ENCODE results near the gene FHOD3.

DNA sequence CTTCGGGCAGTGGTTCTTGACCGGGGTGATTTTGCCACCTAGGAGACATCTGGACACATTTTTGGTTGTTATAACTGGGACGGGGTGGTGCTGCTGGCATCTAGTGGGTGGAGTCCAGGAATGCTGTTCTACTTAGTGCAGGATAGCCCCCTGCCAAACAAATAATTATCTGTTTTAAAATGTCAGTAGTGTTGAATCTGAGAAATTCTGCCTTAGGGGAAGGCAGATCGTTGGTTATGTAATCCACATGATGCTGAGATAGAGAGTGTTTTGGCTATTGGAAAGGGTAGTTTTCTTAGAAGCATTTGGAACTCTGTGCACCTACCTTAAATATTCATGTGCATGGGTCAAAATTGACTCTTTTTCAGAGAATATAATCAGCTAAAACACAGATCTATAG, 332.3 kb downstream of the FHOD3 start:
- TF ChIP-seq ZNF514 (tag by site-specific recombination; IDR thresholded peaks at IDR 0.05) (no peak), MYNN (tag by site-specific recombination; IDR thresholded peaks at IDR 0.05; ENCODE audit: borderline replicate concordance) (no peak), ZNF473 (tag by site-specific recombination; IDR thresholded peaks at IDR 0.05) (no peak), ZNF140 (tag by site-specific recombination; IDR thresholded peaks at IDR 0.05) (no peak), ZFP37 (tag by site-specific recombination; IDR thresholded peaks at IDR 0.05) (no peak), KLF10 (tag by site-specific recombination; IDR thresholded peaks at IDR 0.05) (no peak), ZNF629 (tag by site-specific recombination; IDR thresholded peaks at IDR 0.05) (no peak), ZNF133 (tag by site-specific recombination; IDR thresholded peaks at IDR 0.05) (no peak), TCF7L2 (IDR thresholded peaks at IDR 0.05; ENCODE audit: borderline replicate concordance, low read depth, low read length) (no peak)
- TF ChIP-seq, protein P1, sequence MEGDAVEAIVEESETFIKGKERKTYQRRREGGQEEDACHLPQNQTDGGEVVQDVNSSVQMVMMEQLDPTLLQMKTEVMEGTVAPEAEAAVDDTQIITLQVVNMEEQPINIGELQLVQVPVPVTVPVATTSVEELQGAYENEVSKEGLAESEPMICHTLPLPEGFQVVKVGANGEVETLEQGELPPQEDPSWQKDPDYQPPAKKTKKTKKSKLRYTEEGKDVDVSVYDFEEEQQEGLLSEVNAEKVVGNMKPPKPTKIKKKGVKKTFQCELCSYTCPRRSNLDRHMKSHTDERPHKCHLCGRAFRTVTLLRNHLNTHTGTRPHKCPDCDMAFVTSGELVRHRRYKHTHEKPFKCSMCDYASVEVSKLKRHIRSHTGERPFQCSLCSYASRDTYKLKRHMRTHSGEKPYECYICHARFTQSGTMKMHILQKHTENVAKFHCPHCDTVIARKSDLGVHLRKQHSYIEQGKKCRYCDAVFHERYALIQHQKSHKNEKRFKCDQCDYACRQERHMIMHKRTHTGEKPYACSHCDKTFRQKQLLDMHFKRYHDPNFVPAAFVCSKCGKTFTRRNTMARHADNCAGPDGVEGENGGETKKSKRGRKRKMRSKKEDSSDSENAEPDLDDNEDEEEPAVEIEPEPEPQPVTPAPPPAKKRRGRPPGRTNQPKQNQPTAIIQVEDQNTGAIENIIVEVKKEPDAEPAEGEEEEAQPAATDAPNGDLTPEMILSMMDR (tag by site-specific recombination; IDR thresholded peaks at IDR 0.05): no peak
- TF ChIP-seq, protein P2, sequence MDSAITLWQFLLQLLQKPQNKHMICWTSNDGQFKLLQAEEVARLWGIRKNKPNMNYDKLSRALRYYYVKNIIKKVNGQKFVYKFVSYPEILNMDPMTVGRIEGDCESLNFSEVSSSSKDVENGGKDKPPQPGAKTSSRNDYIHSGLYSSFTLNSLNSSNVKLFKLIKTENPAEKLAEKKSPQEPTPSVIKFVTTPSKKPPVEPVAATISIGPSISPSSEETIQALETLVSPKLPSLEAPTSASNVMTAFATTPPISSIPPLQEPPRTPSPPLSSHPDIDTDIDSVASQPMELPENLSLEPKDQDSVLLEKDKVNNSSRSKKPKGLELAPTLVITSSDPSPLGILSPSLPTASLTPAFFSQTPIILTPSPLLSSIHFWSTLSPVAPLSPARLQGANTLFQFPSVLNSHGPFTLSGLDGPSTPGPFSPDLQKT (IDR thresholded peaks at IDR 0.05; ENCODE audit: borderline replicate concordance, low read depth, low read length): no peak
- TF ChIP-seq, protein P3, sequence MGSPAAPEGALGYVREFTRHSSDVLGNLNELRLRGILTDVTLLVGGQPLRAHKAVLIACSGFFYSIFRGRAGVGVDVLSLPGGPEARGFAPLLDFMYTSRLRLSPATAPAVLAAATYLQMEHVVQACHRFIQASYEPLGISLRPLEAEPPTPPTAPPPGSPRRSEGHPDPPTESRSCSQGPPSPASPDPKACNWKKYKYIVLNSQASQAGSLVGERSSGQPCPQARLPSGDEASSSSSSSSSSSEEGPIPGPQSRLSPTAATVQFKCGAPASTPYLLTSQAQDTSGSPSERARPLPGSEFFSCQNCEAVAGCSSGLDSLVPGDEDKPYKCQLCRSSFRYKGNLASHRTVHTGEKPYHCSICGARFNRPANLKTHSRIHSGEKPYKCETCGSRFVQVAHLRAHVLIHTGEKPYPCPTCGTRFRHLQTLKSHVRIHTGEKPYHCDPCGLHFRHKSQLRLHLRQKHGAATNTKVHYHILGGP (tag by site-specific recombination; IDR thresholded peaks at IDR 0.05): no peak
